WERI-Rb-1 (cell line): ENCODE results near the gene ZBTB20.

Experiments
- DNase-seq: peaks from one replicate; pipeline ENCODE4 v3.0.0-alpha.2; 2020
- H3K27ac ChIP-seq: fragments of 250-450 bp; sonication (Bioruptor Pico); 2 replicates; pipeline ENCODE4 v1.5.1; 2020; ENCODE audit warnings: mild to moderate bottlenecking, moderate library complexity
- H3K27me3 ChIP-seq: fragments of 250-450 bp; sonication (Bioruptor Pico); 2 replicates; pipeline ENCODE4 v1.5.1; 2021; ENCODE audit warnings: mild to moderate bottlenecking, low read depth, moderate library complexity; ENCODE audit not compliant: insufficient read depth, severe bottlenecking
- H3K36me3 ChIP-seq: fragments of 250-450 bp; sonication (Bioruptor Pico); 2 replicates; pipeline ENCODE4 v1.5.1; 2020; ENCODE audit warnings: mild to moderate bottlenecking, moderate library complexity
- H3K4me3 ChIP-seq: 2 replicates; pipeline ENCODE4 v1.5.1; 2011; ENCODE audit warnings: low read depth, mild to moderate bottlenecking, control low read depth, low read length
- H3K9me3 ChIP-seq: fragments of 250-450 bp; sonication (Bioruptor Pico); 2 replicates; pipeline ENCODE4 v1.5.1; 2021; ENCODE audit warnings: mild to moderate bottlenecking, moderate library complexity; ENCODE audit not compliant: severe bottlenecking
- TF ChIP-seq, protein P1 (sequence below): IDR thresholded peaks from 2 replicates; pipeline ENCODE4 v1.5.1; 2011; ENCODE audit warnings: low read depth, mild to moderate bottlenecking, control low read depth, inconsistent platforms, low read length

Gene ZBTB20

DNA sequence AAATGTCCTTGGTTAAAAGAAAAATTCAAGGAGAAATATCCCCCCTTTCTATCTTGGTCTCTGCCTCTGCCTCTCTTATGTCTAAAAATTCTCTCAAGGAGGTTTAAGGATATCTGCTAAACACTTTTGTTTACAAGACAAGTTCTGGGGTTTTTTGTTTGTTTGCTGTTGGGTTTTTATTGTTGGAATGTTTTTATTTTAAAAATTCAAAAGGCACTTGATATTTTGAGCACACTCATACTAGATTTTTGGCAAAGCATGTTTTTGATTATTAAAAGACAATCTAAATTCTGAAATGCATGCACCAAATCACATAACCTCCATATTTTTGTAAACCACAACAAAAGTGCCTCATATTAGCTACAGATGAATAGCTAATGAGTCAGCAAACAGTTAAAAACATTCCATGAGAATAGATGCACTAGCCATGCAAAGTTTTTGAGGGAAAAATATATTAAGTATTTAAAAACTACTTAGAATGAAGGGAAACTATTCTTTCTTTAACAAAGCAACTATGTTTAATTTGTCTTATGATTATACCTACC lies 84.6 kb downstream of the ZBTB20 start:
- TF ChIP-seq, protein P1, sequence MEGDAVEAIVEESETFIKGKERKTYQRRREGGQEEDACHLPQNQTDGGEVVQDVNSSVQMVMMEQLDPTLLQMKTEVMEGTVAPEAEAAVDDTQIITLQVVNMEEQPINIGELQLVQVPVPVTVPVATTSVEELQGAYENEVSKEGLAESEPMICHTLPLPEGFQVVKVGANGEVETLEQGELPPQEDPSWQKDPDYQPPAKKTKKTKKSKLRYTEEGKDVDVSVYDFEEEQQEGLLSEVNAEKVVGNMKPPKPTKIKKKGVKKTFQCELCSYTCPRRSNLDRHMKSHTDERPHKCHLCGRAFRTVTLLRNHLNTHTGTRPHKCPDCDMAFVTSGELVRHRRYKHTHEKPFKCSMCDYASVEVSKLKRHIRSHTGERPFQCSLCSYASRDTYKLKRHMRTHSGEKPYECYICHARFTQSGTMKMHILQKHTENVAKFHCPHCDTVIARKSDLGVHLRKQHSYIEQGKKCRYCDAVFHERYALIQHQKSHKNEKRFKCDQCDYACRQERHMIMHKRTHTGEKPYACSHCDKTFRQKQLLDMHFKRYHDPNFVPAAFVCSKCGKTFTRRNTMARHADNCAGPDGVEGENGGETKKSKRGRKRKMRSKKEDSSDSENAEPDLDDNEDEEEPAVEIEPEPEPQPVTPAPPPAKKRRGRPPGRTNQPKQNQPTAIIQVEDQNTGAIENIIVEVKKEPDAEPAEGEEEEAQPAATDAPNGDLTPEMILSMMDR: no peak
- Histone ChIP-seq H3K9me3 (no peaks in the 10 kb centered on the region), H3K36me3 (no peaks in the 10 kb centered on the region), H3K27me3 (no peaks in the 10 kb centered on the region), H3K27ac (no peak overlapping the region), H3K4me3 (no peak overlapping the region)
- no peak for DNase-seq

DNA sequence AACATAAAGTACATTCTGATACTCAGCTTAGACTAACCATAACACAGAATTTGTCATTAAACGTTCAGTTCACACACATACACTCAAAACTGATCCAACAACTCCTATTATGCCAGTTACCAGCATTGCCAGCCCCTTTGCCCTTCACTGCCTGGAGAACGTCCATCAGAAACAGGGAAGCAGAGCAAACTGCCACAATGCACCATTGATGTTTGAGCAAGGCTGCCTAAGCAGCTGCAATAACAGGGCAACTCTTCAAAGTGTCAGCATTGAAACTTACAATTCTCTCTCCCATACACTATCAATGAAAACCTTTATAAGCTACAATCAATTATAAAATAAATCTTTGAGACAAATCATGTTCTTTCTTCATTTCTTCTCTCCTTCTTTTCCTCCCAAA lies 85.1 kb downstream of the ZBTB20 start:
- DNase-seq: no peak
- H3K36me3 ChIP-seq: no peaks in the 10 kb centered on the region
- H3K9me3 ChIP-seq: no peaks in the 10 kb centered on the region
- H3K4me3 ChIP-seq: no peak overlapping the region
- TF ChIP-seq, protein P1: no peak
- H3K27me3 ChIP-seq: no peaks in the 10 kb centered on the region
- H3K27ac ChIP-seq: no peak overlapping the region

DNA sequence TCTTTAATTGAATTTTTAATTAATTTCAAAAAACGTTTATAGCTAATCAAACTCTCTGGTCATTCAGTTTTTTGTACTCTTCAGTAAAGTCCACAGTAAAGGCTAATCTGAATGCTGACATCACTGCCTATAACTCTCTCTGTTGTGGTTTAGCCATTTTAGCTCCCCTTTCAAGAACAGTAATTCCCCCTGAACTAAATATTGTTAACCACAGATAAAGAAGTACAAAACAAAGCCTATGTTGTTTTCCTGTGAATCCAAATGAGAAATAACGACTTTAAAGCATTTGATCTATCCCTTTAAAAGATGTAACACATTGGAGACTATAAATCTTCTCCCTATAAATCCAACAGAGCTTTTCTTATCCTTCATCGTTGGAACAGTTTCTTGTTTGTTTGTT lies 94.2 kb downstream of the ZBTB20 start:
- no peak overlapping the region for H3K4me3 ChIP-seq
- no peaks in the 10 kb centered on the region for H3K36me3 ChIP-seq
- TF ChIP-seq, protein P1: no peak
- no peaks in the 10 kb centered on the region for H3K9me3 ChIP-seq
- no peak for DNase-seq
- no peak overlapping the region for H3K27ac ChIP-seq
- no peaks in the 10 kb centered on the region for H3K27me3 ChIP-seq

DNA sequence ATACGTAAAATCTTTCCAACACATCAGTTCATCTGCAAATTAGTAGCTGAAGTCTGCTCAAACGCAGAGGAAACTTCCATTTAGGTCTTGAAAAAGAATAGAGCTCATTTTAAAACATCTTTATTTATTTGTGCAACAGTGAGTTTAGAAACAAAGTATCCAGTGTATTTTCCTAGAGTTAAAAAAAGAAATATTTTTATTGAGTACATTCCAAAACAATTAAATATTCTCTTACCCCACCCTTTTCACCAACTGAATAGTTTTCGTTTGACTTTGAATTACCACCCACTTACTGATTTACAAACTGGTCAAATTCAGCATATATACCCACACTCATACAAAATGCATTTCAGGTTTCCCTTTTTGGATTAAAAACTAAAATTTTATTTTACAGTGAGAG lies 104.7 kb downstream of the ZBTB20 start:
- no peak overlapping the region for H3K4me3 ChIP-seq

DNA sequence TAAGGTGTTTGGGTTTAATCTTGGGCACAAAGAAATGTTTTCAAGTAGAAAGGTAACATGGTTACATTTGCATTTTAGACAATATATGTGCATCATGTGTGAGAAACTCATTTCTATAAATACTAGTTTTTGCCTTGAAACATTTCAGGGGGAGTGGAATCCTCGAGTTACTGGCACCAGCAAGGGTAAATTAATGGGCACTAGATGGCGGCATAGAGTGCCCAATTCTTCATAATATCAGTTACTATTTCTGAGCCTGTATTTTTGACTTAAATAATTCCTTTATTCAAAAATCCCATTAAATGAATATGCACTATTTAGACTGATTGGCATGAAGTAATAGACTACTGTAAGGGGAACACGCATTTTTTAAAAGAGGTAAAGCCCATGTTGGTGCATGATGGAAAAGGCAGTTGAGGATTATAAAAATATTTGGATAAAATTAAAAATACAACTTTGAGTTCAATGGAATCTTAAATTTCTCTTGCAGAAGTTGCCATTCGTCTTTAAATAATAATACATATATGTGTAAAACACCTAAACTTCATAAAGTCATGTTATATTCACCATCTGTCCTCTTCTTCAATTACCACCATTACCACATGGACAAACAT lies 106.3 kb downstream of the ZBTB20 start:
- no peak overlapping the region for H3K4me3 ChIP-seq
- TF ChIP-seq, protein P1: peak; percentile 31; the same call in 1 of the 2 replicates
- H3K27ac ChIP-seq: no peak overlapping the region
- peak; percentile 10 for DNase-seq
- no peaks in the 10 kb centered on the region for H3K36me3 ChIP-seq
- H3K9me3 ChIP-seq: no peaks in the 10 kb centered on the region
- peaks cover 5% of the 10 kb centered on the region for H3K27me3 ChIP-seq

More for the DNA sequence above, 104.7 kb downstream of the ZBTB20 start:
- H3K27ac ChIP-seq: no peak overlapping the region
- peaks cover 5% of the 10 kb centered on the region for H3K27me3 ChIP-seq
- no peaks in the 10 kb centered on the region for H3K36me3 ChIP-seq
- TF ChIP-seq, protein P1: no peak
- H3K9me3 ChIP-seq: no peaks in the 10 kb centered on the region
- DNase-seq: no peak

DNA sequence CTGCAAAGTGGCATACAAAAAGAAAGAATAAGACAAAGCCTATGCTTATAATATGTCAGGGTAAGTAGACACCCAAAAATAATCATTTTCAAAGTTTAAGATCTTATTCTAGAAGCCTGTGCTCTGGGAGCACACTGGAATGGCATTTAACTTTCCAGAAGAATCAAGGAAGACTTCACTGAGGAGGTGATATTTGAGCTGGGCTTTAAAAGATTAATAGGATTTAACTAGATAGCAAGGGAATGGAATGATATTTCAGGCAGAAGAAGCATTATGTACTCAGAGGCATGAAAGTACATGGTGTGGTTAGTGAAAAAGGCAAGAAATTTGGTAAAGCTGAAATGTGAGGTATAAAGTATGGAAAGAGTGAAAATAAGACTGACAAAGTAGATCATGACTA lies 106.8 kb downstream of the ZBTB20 start:
- peaks cover 5% of the 10 kb centered on the region for H3K27me3 ChIP-seq
- no peak overlapping the region for H3K27ac ChIP-seq
- DNase-seq: no peak
- H3K4me3 ChIP-seq: no peak overlapping the region
- TF ChIP-seq, protein P1: no peak
- no peaks in the 10 kb centered on the region for H3K9me3 ChIP-seq
- H3K36me3 ChIP-seq: no peaks in the 10 kb centered on the region
